HG02642 (cell line): ENCODE results near the gene NDUFS7.

ENCODE experiments used
- ATAC-seq: cut with Tn5 transposase; IDR thresholded peaks from one replicate; pipeline ENCODE4 v1.9.1; 2021; ENCODE audit warnings: mild to moderate bottlenecking; ENCODE audit not compliant: unreplicated experiment, poor library complexity

Gene NDUFS7

GRCh38 chr19:1399745-1400144 is 16.0 kb downstream of the NDUFS7 start:
- ATAC-seq, result no peak

- ATAC-seq, result no peak
Measured at GRCh38 chr19:1400281-1401137, 16.8 kb downstream of the NDUFS7 start.

DNA sequence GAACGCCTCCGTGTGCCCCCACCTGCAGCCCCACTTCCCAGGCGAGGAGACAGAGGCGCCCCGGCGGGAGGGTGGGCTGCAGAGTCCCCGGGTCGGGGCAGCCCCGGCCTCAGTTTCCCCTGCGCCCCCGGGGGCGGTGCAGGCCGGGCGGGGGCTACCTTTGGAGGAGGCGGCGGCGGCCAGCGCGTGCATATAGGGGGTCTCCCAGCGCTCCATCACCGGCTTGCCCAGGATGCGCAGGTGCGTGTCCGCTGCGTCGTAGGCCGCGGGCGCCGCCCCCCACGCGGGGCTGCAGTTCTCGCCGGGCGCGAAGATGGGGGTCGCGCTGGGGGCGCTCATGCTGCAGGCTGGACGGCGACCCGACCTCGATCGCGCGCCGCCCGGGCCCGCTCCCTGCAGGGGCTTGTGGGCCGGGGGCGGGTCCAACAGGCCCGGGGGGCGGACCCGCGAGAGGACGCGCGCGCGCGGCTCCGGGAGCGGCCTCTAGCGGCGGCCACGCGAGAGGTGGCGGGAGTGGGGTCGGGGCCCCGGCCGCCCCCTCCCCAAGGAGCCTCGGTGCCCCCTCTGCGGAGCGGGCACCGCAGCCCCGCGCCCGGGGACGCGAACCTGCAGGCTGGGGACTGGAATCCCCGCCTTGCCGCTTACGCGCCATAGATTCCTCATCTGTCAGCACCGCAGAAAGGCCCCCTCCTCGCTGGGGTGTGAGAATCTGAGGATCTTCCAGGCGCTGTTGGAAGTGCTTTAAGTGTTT is 17.6 kb downstream of the NDUFS7 start, which contains the start of gene GAMT:
GAMT (minus strand) TSS at position 405 of the 751 bp plus-strand sequence; CDS start at position 339, 66 bp downstream.
- no peak for ATAC-seq

DNA sequence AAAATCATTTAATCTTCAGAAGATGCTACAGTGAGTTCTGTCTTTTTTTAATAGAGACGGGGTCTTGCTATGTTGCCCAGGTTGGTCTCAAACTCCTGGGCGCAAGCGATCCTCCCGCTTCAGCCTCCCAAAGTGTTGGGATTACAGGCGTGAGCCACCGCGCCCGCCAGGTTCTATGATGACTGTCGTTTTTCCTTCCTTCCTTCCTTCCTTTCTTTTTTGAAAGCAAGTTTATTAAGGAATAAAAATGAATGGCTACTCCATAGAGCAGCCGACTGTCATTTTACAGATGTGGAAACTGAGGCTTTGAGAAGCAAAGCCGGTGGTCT is 18.1 kb downstream of the NDUFS7 start:
- no peak for ATAC-seq

- no peak for ATAC-seq
Measured at GRCh38 chr19:1402411-1403070, 18.8 kb downstream of the NDUFS7 start.

DNA sequence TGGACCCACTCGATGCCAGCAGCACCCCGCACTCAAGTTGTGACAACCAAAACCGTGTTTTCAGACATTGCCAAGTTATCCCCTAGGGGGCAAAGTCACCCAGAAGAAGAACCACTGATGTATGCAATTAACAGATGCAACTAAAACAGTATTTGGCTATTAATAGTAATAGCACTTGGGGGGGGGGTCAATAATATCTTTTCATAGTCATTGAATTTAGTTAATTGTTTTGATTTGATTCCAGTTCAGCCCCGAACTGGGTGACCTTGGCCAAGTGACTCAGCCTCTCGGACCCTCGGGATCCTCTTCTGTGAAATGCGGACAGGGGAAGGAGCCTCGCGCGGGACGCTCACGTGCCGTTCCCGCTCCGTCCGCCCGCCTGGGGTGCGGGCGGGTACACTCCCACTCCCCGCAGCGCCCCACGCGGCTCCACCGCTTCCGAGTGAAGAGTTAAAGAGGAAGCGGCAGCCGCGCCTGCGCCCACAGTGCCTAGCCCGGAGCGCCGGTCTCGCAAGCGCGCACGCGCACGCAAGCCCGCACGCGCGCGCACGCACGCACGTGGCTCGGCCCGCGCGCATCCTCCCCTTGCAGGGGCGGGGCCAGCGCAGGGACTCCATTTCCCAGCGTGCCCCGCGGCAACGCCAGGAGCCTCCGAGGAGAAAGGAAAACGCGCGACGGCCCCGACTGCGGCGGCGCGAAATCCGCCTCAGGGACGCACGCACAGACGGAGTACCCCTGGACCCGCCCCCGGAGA is 23.2 kb downstream of the NDUFS7 start:
- ATAC-seq, result peak; percentile 83

DNA sequence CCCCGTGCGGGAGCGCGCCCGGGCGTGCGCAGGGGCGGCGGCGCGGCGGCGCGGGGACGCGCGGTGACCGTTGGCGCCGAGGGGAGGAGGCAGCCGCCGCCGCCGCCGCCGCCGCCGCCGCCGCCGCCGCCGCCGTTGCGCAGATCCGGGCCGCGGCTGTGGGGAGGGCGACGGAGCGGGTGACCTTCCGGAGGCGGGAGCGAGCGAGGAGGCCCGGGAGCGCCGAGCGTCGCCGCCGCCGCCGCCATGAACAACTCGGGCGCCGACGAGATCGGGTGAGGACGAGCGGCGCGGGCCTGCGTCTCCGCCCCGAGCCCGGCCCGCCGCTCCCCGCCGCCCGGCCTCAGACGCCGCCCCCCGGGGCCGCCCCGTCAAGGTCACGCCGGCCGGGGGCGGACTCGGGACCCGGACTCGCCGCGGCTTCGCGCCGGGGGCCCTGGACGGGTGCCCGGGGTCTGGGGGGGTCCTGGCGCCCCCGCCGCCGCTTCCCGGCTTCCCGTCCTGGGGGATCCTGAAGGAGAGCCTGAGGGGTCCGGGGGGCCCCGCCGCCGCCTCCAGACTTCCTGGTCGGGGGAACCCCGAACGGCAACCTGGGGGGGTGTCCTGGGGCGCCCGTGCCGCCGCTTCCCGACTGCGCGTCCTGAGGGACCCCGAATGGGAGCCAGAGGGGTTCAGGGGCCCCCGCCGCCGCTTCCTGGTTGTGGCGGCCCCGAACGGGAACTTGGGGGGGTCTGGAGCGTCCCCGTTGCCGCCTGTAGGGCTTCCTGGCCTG is 24.0 kb downstream of the NDUFS7 start, which contains the start of gene DAZAP1:
DAZAP1 (plus strand) TSS at position 59 of the 772 bp plus-strand sequence; CDS start at position 247, 188 bp downstream.
- peak; percentile 33 for ATAC-seq

DNA sequence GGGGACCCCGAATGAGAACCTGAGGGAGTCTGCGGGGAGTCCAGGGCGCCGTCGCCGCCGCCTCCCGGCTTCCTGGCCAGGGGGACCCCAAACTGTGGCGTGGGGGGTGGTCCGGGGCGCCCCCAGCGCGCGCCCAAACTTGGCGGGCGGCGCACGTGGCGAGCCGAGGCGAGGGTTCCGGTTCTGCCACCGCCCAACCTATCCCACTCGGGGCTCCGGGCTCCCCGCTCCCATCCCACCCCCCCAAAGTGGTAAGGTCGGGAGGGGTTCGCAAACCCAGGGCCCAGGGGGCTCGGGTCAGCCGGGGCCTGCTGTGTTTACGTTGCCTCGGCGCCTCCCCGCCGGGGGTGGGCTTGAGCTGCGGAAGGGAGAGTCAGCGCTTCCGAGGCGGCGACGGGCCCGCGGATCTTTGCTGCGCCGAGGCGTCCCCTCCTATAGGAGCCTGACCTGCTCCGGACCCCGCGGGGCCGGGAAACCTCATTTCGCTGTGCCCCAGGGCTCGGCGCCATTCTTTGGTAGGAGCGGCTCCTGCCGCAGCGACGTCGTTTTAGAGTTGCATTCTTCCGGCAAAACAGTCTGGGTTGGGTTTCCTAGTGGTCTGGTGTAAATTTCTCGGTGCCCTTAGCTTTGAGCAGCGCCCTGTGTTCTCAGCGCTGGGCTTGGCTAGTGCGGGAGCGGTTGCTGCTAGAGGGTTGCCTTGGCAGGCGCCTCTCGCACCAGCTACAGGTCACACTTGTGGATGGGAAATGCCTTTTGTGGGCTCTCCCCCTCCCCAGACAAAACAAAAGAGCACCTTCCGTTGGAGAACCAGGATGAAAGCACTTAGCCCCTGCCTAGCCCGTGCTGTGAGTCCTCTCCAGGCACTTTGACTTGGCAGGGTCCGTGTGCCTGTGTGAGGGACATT is 24.8 kb downstream of the NDUFS7 start:
- ATAC-seq, result peak; percentile 2

DNA sequence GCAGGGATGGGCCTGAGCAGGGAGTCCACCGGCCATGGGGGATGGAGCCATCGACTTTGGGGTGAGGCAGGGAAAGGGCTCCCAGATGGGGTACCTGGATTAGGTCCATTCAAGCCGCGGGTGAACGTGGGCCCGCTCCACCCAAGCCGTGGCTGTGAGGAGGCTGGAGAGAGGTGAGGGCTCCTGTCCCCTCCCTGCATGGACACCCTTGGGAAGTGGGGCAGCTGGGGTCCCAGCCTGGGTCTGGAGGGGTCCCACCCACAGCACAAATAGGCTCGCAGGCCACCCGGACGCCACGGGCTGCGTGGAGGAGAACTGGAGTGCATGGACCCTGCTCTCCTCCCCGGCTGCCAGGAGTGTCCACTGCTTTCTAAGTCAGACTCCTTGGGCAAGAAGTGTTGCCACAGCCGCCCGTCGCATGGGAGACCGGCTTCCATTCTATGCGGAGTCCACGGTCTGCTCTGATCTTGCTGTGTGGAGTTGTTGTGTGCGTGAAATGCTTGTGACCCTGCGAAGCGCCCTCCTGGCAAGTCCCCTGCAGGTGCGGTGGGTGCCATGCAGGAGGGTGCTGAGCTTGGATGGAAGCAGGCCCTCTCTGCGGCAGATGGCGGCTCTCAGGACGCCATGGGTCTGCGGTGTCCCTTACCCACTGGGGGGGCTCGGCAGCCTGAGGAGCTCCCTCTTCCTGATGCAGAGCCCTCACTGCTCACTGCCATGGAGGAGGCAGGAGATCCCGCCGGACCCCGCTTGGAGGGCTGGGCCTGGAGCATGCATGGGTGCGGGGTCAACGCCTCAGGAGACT is 25.7 kb downstream of the NDUFS7 start:
- ATAC-seq, result no peak

- no peak for ATAC-seq
Measured at GRCh38 chr19:1410136-1410786, 26.6 kb downstream of the NDUFS7 start.

- no peak for ATAC-seq
Measured at GRCh38 chr19:1410789-1411188, 27.1 kb downstream of the NDUFS7 start.

GRCh38 chr19:1411255-1412191 is 27.8 kb downstream of the NDUFS7 start:
- ATAC-seq, result no peak

- ATAC-seq, result no peak
Measured at GRCh38 chr19:1412323-1412923, 28.7 kb downstream of the NDUFS7 start.

- ATAC-seq, result no peak
Measured at GRCh38 chr19:1412995-1413800, 29.5 kb downstream of the NDUFS7 start.
